ENCODE data around the gene FAM227B.
"Not testable (repeated sequence)": the region's sequence is repeated elsewhere in the genome, so short reads cannot be mapped to it uniquely, and the experiment has no call there.

FAM227B gene

GRCh38 chr15:49421991-49422390, 198.6 kb downstream of the FAM227B start:
- H3K4me1 Mint-ChIP-seq (ENCODE audit: low read depth), result peaks cover 3% of the 10 kb centered on the region

GRCh38 chr15:49418811-49419210, 201.8 kb downstream of the FAM227B start:
- no peak overlapping the region for H3K4me3 Mint-ChIP-seq
- H3K4me1 Mint-ChIP-seq (ENCODE audit: low read depth), result peaks cover 3% of the 10 kb centered on the region
- no peak overlapping the region for H3K27ac Mint-ChIP-seq
- H3K36me3 Mint-ChIP-seq (ENCODE audit: low read depth), result no peaks in the 10 kb centered on the region
- H3K9me3 Mint-ChIP-seq, result no peaks in the 10 kb centered on the region
- peaks cover 4% of the 10 kb centered on the region for H3K27me3 Mint-ChIP-seq

More at GRCh38 chr15:49421991-49422390, 198.6 kb downstream of the FAM227B start:
- Mint-ChIP-seq H3K4me3 (no peak overlapping the region), H3K36me3 (ENCODE audit: low read depth) (no peaks in the 10 kb centered on the region), H3K9me3 (no peaks in the 10 kb centered on the region), H3K27ac (no peak overlapping the region), H3K27me3 (no peaks in the 10 kb centered on the region)

- no peak overlapping the region for H3K27ac Mint-ChIP-seq
Measured at GRCh38 chr15:49415638-49416037, 205.0 kb downstream of the FAM227B start.

GRCh38 chr15:49415149-49415548, 205.5 kb downstream of the FAM227B start:
- no peak overlapping the region for H3K4me3 Mint-ChIP-seq
- H3K4me1 Mint-ChIP-seq (ENCODE audit: low read depth), result no peaks in the 10 kb centered on the region
- H3K27me3 Mint-ChIP-seq, result peaks cover 4% of the 10 kb centered on the region
- no peaks in the 10 kb centered on the region for H3K9me3 Mint-ChIP-seq
- no peak overlapping the region for H3K27ac Mint-ChIP-seq
- H3K36me3 Mint-ChIP-seq (ENCODE audit: low read depth), result no peaks in the 10 kb centered on the region

More at GRCh38 chr15:49415638-49416037, 205.0 kb downstream of the FAM227B start:
- H3K9me3 Mint-ChIP-seq, result no peaks in the 10 kb centered on the region
- H3K36me3 Mint-ChIP-seq (ENCODE audit: low read depth), result no peaks in the 10 kb centered on the region
- peaks cover 4% of the 10 kb centered on the region for H3K27me3 Mint-ChIP-seq
- H3K4me1 Mint-ChIP-seq (ENCODE audit: low read depth), result no peaks in the 10 kb centered on the region
- H3K4me3 Mint-ChIP-seq, result no peak overlapping the region

GRCh38 chr15:49412797-49413196, 207.8 kb downstream of the FAM227B start:
- peaks cover 4% of the 10 kb centered on the region for H3K27me3 Mint-ChIP-seq
- no peaks in the 10 kb centered on the region for H3K4me1 Mint-ChIP-seq (ENCODE audit: low read depth)
- H3K27ac Mint-ChIP-seq, result no peak overlapping the region
- no peaks in the 10 kb centered on the region for H3K9me3 Mint-ChIP-seq
- no peaks in the 10 kb centered on the region for H3K36me3 Mint-ChIP-seq (ENCODE audit: low read depth)
- H3K4me3 Mint-ChIP-seq, result no peak overlapping the region

- Mint-ChIP-seq H3K27me3 (peaks cover 4% of the 10 kb centered on the region), H3K4me1 (ENCODE audit: low read depth) (no peaks in the 10 kb centered on the region), H3K4me3 (no peak overlapping the region), H3K36me3 (ENCODE audit: low read depth) (no peaks in the 10 kb centered on the region), H3K27ac (no peak overlapping the region), H3K9me3 (no peaks in the 10 kb centered on the region)
Measured at GRCh38 chr15:49410641-49411040, 210.0 kb downstream of the FAM227B start.

GRCh38 chr15:49406352-49407118, 214.1 kb downstream of the FAM227B start:
- Mint-ChIP-seq H3K27me3 (no peaks in the 10 kb centered on the region), H3K36me3 (ENCODE audit: low read depth) (no peaks in the 10 kb centered on the region), H3K9me3 (peaks cover 8% of the 10 kb centered on the region), H3K27ac (no peak overlapping the region), H3K4me1 (ENCODE audit: low read depth) (no peaks in the 10 kb centered on the region), H3K4me3 (no peak overlapping the region)

- H3K27ac Mint-ChIP-seq; H3K4me3 Mint-ChIP-seq; H3K36me3 Mint-ChIP-seq (ENCODE audit: low read depth); H3K4me1 Mint-ChIP-seq (ENCODE audit: low read depth); H3K27me3 Mint-ChIP-seq; H3K9me3 Mint-ChIP-seq: not testable (repeated sequence)
Measured at GRCh38 chr15:49402515-49403296, 217.9 kb downstream of the FAM227B start.

GRCh38 chr15:49387471-49387870, 233.1 kb downstream of the FAM227B start:
- Mint-ChIP-seq H3K27me3 (peaks cover 3% of the 10 kb centered on the region), H3K4me3 (no peak overlapping the region), H3K9me3 (no peaks in the 10 kb centered on the region), H3K36me3 (ENCODE audit: low read depth) (no peaks in the 10 kb centered on the region), H3K27ac (no peak overlapping the region), H3K4me1 (ENCODE audit: low read depth) (no peaks in the 10 kb centered on the region)

GRCh38 chr15:49383266-49383665, 237.4 kb downstream of the FAM227B start:
- Mint-ChIP-seq H3K4me1 (ENCODE audit: low read depth) (no peaks in the 10 kb centered on the region), H3K4me3 (no peak overlapping the region), H3K9me3 (no peaks in the 10 kb centered on the region), H3K27me3 (no peaks in the 10 kb centered on the region), H3K36me3 (ENCODE audit: low read depth) (no peaks in the 10 kb centered on the region), H3K27ac (no peak overlapping the region)

GRCh38 chr15:49382394-49382793, 238.2 kb downstream of the FAM227B start:
- Mint-ChIP-seq H3K9me3 (no peaks in the 10 kb centered on the region), H3K27me3 (no peaks in the 10 kb centered on the region), H3K36me3 (ENCODE audit: low read depth) (no peaks in the 10 kb centered on the region), H3K4me1 (ENCODE audit: low read depth) (no peaks in the 10 kb centered on the region), H3K4me3 (no peak overlapping the region), H3K27ac (no peak overlapping the region)

- Mint-ChIP-seq H3K4me1 (ENCODE audit: low read depth) (no peaks in the 10 kb centered on the region), H3K27ac (no peak overlapping the region), H3K9me3 (no peaks in the 10 kb centered on the region), H3K27me3 (no peaks in the 10 kb centered on the region), H3K36me3 (ENCODE audit: low read depth) (no peaks in the 10 kb centered on the region), H3K4me3 (no peak overlapping the region)
Measured at GRCh38 chr15:49380912-49381311, 239.7 kb downstream of the FAM227B start.

GRCh38 chr15:49379996-49380395, 240.6 kb downstream of the FAM227B start:
- Mint-ChIP-seq H3K36me3 (ENCODE audit: low read depth) (no peaks in the 10 kb centered on the region), H3K27ac (no peak overlapping the region), H3K27me3 (no peaks in the 10 kb centered on the region), H3K4me1 (ENCODE audit: low read depth) (no peaks in the 10 kb centered on the region), H3K9me3 (no peaks in the 10 kb centered on the region), H3K4me3 (no peak overlapping the region)

GRCh38 chr15:49372366-49372765, 248.3 kb downstream of the FAM227B start:
- H3K9me3 Mint-ChIP-seq, result no peaks in the 10 kb centered on the region
- no peak overlapping the region for H3K4me3 Mint-ChIP-seq
- no peaks in the 10 kb centered on the region for H3K4me1 Mint-ChIP-seq (ENCODE audit: low read depth)
- H3K27ac Mint-ChIP-seq, result no peak overlapping the region
- H3K27me3 Mint-ChIP-seq, result no peaks in the 10 kb centered on the region
- H3K36me3 Mint-ChIP-seq (ENCODE audit: low read depth), result no peaks in the 10 kb centered on the region

GRCh38 chr15:49370782-49371181, 249.8 kb downstream of the FAM227B start:
- peaks cover 4% of the 10 kb centered on the region for H3K9me3 Mint-ChIP-seq
- no peak overlapping the region for H3K4me3 Mint-ChIP-seq
- no peak overlapping the region for H3K27ac Mint-ChIP-seq
- no peaks in the 10 kb centered on the region for H3K27me3 Mint-ChIP-seq
- H3K36me3 Mint-ChIP-seq (ENCODE audit: low read depth), result no peaks in the 10 kb centered on the region
- no peaks in the 10 kb centered on the region for H3K4me1 Mint-ChIP-seq (ENCODE audit: low read depth)

Data from stimulated activated naive CD8-positive, alpha-beta T cell treated with anti-CD3 and anti-CD28 coated beads, Interleukin-15, Interleukin-2, amounts not matched to agents 100 ng/mL and 50 ng/mL, for 24 hours (primary cell).